HL-60 (cell line): ENCODE results near the gene FAT1.

Experiments
- DNase-seq, 2 experiments: peaks; one replicate each; pipeline ENCODE4 v3.0.0-alpha.2; 2010 to 2020; ENCODE audit warnings: low read depth in 1 of 2, low spot score in 1 of 2
- H3K27ac ChIP-seq: fragments of 250-450 bp; sonication (Bioruptor Pico); replicated peaks from 2 replicates; pipeline ENCODE4 v1.5.1; 2020; ENCODE audit warnings: mild to moderate bottlenecking, moderate library complexity
- H3K27me3 ChIP-seq: fragments of 250-450 bp; sonication (Bioruptor Pico); 2 replicates; pipeline ENCODE4 v1.5.1; 2021; ENCODE audit warnings: mild to moderate bottlenecking, moderate library complexity; ENCODE audit not compliant: insufficient read depth, poor library complexity, severe bottlenecking
- H3K4me3 ChIP-seq: replicated peaks from 2 replicates; pipeline ENCODE4 v1.5.1; 2011; ENCODE audit warnings: mild to moderate bottlenecking, control low read depth, low read length; ENCODE audit not compliant: insufficient read depth
- CTCF ChIP-seq: IDR thresholded peaks from one replicate; pipeline ENCODE4 v1.5.1; 2011; ENCODE audit warnings: low read length, control low read depth, inconsistent platforms; ENCODE audit not compliant: insufficient read depth
- GABPA ChIP-seq: IDR thresholded peaks from 2 replicates; pipeline ENCODE4 v1.6.1; 2012; ENCODE audit warnings: low read depth
- POLR2AphosphoS5 ChIP-seq: IDR thresholded peaks from 2 replicates; pipeline ENCODE4 v1.6.1; 2012; ENCODE audit warnings: low read depth
- REST ChIP-seq: IDR thresholded peaks from 2 replicates; pipeline ENCODE4 v1.6.1; 2012; ENCODE audit warnings: low read depth; ENCODE audit not compliant: insufficient replicate concordance
- SPI1 ChIP-seq: IDR thresholded peaks from 2 replicates; pipeline ENCODE4 v1.6.1; 2012; ENCODE audit warnings: low read depth, mild to moderate bottlenecking, borderline replicate concordance

The FAT1 gene

GRCh38 chr4:186680641-186681040 is 43.0 kb downstream of the FAT1 start:
- TF ChIP-seq SPI1 (no peak), REST (no peak), POLR2AphosphoS5 (no peak), CTCF (no peak), GABPA (no peak)
- Histone ChIP-seq H3K4me3 (no peak overlapping the region), H3K27ac (no peak overlapping the region), H3K27me3 (no peaks in the 10 kb centered on the region)
- DNase-seq: no peak

- Histone ChIP-seq H3K4me3 (no peak overlapping the region), H3K27me3 (no peaks in the 10 kb centered on the region), H3K27ac (no peak overlapping the region)
- TF ChIP-seq REST: no peak
- no peak for DNase-seq
Observed at GRCh38 chr4:186676531-186677161, 47.0 kb downstream of the FAT1 start.

GRCh38 chr4:186669735-186670134 is 53.9 kb downstream of the FAT1 start:
- H3K27ac ChIP-seq: no peak overlapping the region
- no peaks in the 10 kb centered on the region for H3K27me3 ChIP-seq
- DNase-seq: no peak
- H3K4me3 ChIP-seq: no peak overlapping the region
- no peak for TF ChIP-seq CTCF
- no peak for TF ChIP-seq SPI1
- TF ChIP-seq POLR2AphosphoS5: no peak
- no peak for TF ChIP-seq GABPA
- TF ChIP-seq REST: no peak
